ENCODE measurements around the gene KRTAP13-3.
A peak's percentile ranks its signal among the peaks of the same experiment; 100 is the strongest.

KRTAP13-3 gene, protein sequence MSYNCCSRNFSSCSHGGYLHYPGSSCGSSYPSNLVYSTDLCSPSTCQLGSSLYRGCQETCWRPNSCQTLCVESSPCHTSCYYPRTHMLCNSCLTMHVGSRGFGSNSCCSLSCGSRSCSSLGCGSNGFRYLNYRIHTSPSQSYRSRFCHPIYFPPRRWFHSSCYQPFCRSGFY

DNA sequence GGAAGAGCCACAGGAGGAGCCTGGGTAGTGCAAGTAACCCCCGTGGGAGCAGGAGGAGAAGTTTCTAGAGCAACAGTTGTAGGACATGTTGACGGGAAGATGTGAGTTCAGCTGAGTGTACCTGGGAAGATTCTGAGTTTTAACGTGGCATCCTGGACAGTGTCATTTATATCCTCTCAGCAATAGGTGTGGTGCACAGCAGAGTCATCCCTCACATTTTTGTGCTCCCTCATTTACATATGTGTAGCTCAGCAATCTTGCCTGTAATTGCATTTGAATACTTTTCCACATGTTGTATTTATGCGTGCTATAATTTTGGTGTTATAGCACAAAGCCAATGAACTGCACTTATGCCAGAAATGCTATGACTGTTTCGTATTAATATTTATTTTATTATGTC, at the start of gene KRTAP13-3:
Gene KRTAP13-3, minus strand, starts transcription at position 101 of the 400 bp plus-strand sequence. Its CDS starts 14 bp downstream, at position 87.
- DNase-seq: no peak

DNA sequence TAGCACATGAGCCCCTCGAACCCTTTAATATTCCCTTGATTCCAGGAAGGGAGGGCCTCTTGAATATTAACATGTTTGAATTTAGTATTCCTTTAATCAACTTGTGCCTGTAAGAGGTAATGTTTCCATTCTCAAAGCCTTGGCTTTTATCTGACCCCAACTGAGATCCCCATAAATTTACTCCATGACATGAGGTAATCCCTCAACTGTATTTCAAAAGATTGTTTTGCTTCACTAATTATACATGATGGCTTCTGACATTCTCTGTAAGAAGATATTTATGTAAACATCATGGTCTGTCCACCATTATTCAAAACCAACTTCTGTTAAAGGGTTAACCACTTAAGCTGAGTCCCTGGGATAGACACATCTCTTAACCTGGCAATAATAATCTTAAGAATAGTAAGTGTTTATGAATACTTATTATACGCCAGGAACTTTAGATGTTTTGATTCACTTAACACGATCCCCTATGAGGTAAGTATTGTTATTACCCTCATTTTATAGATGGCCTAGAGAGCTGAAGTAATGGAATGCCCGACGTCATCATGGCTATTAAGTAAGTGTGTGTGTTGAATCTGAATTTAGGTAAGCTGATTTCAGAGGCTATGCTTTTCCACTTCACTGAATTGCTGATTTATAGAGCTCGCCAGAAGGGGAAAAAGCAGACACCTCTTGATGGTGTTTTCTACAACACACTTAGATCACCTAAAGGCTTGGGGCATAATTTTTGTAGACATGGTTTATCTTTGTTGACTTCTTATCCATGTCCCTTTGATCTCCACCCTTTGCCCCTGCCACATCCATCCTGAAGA, 43.4 kb upstream of the KRTAP13-3 start:
- no peak for DNase-seq

DNA sequence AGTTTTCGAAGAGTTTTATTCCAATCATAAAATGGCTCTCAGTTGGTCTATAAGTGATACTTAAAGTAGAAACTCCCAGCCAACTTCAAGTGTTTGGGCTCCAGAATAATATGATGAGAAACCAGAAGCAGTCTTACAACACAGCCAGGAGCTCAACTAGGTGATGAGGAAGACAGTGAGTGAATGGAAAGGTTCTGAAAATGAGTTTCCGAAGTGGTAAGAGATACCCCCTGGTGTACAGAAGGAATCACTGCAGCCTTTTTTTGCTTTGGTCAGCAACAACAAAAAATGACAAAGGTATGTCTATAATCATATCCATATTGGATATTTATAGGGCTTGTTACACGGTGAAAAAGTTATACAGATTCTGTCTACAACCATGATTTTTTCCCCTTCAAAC, 38.0 kb upstream of the KRTAP13-3 start:
- no peak for DNase-seq

DNA sequence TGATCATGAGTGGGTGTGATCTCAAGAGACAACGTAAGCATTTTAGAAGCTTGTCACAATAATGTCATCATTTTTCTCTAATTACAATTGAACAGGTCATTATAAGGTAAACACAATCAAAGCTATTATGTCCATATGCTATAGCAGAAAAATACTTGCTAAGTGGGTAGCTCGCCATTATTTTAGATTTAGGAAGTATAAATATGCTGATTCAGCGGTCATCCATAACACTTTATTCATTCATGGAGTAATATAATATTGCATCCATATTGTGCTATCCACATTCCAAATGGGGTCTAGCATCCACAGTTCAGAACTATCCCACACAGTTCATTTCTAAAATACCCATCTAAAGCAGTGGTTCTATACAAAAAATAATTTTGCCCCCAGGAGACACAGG, 22.8 kb upstream of the KRTAP13-3 start:
- DNase-seq: no peak

DNA sequence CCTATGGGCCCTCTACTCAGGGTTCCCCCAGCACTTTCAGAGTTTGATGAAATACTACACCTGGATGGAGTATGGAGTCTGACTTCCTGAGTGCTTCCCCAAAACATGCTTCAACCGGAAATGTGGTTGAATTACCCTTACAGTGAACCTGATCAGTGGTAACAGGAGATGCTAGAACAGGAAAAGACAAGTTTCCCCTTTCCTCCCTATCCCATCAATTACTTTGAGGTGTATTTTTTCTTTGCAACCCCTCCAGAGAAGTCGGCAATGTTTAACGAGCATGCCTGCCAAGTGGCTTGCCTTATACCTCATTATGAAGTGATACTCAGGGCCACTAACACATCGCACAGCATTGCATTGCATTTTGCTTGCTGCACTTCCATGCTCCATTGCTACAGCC, 21.3 kb upstream of the KRTAP13-3 start:
- no peak for DNase-seq

DNA sequence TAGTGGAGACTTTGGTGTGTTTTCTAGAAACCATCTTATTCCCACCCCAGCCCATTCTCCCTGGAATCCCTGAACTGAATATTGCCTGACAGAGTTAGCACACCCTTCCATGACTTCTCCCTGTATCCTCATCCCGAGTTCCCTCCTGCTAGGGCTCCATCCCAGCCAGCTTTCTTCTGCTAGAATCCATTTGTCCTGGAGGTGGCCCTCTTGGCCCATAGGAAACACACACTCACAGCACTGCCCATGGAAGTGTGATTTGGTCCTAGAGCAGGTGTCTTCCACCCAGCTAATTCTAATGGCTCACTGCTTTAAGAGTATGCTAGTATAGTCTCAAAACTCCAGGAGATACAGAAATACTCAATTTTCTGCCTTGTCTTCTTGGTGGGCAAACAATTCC, 18.5 kb upstream of the KRTAP13-3 start:
- DNase-seq: no peak

DNA sequence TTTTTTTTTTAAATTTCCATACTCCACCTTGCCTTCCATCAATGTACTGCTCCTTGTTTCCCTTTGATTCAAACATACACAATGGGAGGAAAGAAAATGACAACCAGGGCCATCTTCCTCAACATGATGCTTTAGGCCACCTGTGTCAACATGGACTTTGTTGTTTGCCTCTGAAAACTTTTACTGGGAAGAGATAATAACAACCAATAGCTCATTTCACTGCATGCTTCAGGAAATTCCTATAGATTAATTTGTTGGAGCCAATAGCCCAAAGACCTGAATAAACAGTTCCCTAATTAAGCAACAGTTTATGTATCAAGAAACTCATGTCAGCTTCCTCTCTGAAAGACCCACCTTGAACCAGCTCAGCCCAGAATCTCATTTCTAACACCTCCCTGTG, 17.5 kb upstream of the KRTAP13-3 start:
- no peak for DNase-seq

DNA sequence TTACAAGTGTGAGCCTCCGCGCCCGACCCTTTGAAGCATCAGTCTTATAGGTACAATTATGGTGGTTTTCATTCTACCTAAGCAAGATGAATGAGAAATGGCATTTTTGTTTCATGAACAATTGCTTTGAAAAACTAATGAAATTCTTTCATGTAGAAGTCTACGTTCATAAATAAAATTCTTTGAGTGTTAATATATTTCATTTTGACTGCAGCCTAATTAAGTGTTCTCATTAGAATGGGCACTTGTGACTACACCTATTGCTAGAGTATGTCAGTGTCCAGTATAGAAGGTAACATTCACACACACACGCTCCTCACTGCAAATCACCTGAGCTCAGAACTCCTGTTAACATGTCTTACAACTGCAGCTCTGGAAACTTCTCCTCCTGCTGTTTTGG, 14.2 kb upstream of the KRTAP13-3 start, which contains the start of gene KRTAP15-1:
Gene KRTAP15-1, plus strand, starts transcription at position 301 of the 400 bp plus-strand sequence. Its CDS starts 53 bp downstream, at position 354.
- DNase-seq: no peak

DNA sequence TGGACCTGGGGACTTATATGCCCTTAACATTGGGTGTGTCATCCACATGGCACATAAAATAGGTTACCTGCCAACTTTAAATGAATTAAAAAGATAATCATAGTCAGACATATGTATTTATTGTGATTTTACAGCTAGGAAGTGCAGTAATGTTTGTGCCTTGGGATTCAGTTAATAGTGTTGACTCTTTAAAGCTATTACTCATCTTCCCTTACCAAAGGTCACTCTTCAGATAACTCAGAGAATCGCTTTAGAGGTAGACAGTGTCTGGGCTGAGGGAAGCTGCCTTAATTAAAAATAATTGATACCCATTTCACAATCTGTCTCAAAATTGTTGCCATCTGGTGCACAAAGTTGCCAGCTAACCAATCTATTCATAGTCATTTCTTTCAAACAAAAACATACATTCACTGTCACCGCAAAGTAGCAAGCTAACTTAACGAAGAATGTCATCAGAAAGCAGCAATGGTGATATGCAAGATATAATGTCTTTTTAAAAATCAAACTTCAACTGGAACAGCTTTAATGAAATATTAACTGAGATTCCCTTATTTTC, 11.4 kb upstream of the KRTAP13-3 start:
- no peak for DNase-seq

DNA sequence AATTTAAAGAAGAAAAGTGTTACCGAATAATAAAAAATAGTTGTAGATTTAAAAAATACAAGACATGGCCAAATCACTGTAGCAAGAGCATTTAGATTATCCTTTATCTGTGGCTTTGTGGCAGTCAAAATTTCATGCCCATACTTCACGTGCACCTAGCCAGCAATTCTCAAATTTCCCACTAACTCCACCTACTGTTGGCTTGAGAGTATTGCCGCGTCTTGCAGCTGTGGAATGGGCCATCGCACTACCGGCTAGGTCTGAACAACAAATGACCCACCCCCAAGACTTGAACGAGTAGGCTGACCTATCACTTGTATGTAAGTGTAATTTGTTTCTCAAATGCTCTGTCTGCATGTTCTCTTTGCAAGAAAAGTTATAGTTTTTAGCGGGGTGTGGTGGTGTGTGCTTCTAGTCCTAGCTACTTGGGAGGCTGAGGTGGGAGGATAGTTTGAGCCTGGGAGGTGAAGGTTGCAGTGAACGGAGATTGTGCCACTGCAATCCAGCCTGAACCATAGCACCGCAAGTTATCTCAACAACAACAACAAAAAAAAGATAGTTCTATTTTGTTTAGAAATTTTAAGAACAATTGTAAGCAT, 8.4 kb upstream of the KRTAP13-3 start:
- DNase-seq: peak; percentile 0

DNA sequence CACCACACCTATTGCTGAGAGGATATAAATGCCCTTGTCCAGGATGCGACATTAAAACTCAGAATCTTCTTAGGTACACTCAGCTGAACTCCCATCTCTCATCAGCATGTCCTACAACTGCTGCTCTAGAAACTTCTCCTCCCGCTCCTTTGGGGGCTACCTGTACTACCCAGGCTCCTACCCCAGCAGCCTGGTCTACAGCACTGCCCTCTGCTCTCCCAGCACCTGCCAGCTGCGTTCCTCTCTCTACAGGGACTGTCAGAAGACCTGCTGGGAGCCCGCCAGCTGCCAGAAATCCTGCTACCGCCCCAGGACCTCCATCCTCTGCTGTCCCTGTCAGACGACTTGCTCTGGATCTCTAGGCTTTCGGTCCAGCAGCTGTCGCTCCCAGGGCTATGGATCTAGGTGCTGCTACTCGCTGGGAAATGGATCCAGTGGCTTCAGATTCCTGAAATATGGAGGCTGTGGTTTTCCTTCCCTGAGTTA, 4.5 kb upstream of the KRTAP13-3 start, which contains the start of gene KRTAP13-4:
Gene KRTAP13-4, plus strand, starts transcription at position 51 of the 486 bp plus-strand sequence. Its CDS starts 56 bp downstream, at position 107.
- DNase-seq: no peak

DNA sequence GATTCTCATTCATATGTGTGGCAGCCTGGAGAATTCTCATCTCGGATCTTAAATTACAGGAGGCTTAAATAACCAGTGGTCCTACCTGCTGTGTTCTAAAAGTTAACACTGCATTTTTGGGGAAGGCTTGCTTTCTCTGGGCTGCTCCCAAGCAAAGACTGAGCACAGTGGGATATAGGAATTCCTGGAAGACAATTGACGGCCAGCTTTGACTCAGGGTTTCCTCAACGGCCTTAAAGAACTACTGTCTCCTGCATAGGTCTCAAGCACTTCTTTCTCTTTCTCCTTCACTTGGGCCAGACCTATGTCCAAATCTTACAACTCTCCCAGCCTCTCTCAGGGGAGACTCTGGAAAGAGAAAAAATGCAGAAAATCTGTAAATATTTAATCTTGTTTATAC, 1.0 kb upstream of the KRTAP13-3 start:
- no peak for DNase-seq

DNA sequence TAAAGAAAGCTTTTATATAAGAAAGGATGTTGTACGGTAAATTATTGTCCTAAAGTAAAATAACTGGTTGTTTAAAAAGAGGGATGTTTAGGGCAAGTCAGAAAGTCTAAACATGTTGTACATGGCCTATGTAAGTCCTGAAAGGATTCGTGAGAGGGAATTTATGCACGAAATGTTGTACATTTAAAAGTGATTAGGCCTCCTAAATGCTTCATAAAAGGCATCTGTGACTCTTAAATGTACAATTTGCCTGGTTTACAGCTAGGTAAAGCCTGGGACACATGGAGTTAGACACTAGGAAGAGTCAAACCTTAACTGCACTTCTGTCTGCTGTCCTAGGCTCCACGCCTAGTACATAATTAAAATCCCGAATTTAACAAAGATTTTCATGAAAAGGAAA, 9.7 kb downstream of the KRTAP13-3 start:
- DNase-seq: no peak

DNA sequence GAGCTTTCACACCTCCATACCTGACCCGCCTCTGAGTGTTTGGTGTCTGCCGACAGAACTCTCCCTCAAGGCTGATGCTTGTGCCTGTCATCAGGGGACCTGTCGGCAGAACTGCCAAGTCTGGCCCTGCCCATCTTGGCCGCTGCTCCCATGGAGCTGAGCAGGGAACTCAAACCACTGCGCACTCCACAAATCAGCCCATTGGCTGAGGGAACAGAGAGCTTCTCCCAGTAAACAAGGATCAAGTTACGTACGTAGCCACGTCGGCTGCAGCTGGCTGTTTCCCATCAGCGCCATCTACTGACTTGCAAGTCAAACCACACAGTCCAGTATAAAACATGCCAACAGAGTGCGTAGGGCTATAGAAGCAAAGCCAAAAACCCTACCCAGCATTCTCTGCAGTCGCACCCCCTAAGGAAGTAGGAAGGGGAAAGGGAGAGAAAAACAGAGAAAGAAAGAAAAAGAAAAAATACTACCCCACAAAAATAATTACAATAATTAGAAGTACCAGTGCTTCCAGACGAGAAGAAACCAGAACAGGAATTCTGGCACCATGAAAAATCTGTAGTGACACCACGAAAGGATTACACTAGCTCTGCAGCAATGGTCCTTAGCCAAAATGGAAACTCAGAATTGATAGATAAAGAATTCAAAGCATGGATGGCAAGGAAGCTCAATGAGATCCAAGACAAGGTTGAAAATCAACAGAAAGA, 16.8 kb downstream of the KRTAP13-3 start:
- DNase-seq: peak; percentile 65

DNA sequence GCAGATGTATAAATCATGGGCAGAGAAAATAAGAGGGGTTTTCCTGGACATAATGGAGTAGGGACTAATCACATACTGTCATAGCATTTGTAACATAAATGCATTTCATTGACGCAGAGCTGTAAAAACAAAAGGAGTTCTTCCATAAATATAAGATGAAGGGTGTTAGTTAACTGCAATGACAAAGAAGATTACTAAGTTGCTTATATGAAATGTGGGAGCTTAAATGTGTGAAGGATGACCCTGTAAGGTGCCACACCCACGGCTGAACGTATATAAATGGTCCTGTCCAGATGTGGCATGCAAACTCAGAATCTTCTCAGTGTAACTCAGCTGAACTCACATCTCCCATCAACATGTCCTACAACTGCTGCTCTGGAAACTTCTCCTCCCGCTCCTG, 30.0 kb downstream of the KRTAP13-3 start, which contains the start of gene KRTAP13-1:
Gene KRTAP13-1, plus strand, starts transcription at position 301 of the 400 bp plus-strand sequence. Its CDS starts 56 bp downstream, at position 357.
- DNase-seq: no peak

DNA sequence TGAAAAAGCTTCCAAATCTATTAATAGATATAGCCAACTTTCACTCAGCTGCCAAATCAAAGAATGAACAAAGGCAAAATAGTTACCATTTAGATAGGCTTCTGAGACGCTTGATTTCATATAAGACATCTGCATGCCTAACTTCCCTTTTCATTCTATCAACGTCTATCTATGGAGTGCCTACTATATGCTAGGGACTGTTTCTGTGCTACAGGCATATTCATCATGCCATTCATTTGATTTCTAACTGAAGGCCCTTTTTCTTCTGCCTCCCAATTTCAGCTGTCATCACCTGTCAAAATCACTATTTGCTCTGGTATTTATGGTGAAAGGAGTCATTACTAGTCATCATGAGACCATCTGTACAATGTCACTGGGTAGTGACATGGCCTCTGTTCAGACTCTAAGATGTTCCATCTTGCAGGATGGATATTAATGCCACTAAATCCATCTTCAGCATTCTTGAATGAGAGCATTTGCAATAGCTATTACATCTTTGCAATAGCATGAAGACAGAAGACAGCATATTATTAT, 34.2 kb downstream of the KRTAP13-3 start:
- no peak for DNase-seq

DNA sequence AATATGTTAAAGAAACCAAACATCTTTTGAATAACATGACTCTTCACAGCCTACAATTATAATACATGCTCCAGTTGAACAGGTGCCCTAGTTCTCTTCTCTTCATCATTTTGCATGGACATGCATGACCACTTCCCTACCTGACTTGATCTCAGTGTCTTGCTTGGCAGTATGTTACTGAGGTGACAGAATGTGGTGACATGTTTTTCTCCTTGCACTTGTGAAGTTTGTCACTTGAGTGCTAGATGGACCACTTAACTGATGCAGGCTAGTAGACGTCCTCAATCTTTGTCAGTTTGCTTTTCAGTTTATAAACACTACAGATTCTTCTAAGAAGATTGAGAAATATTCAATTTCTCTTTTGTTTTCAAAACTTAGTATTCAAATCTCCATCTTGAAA, 43.5 kb downstream of the KRTAP13-3 start:
- DNase-seq: no peak

All from NCI-H1105 (cell line).